SH-SY5Y (cell line): Measurements from ENCODE around the gene KLHDC4.

Source experiments
- GATA2 ChIP-seq: IDR thresholded peaks from 2 replicates; pipeline ENCODE4 v1.6.1; 2011; ENCODE audit warnings: mild to moderate bottlenecking, low read depth, low read length
- GATA3 ChIP-seq: IDR thresholded peaks from 2 replicates; pipeline ENCODE4 v1.6.1; 2011; ENCODE audit warnings: low read depth, mild to moderate bottlenecking, low read length, moderate library complexity

DNA sequence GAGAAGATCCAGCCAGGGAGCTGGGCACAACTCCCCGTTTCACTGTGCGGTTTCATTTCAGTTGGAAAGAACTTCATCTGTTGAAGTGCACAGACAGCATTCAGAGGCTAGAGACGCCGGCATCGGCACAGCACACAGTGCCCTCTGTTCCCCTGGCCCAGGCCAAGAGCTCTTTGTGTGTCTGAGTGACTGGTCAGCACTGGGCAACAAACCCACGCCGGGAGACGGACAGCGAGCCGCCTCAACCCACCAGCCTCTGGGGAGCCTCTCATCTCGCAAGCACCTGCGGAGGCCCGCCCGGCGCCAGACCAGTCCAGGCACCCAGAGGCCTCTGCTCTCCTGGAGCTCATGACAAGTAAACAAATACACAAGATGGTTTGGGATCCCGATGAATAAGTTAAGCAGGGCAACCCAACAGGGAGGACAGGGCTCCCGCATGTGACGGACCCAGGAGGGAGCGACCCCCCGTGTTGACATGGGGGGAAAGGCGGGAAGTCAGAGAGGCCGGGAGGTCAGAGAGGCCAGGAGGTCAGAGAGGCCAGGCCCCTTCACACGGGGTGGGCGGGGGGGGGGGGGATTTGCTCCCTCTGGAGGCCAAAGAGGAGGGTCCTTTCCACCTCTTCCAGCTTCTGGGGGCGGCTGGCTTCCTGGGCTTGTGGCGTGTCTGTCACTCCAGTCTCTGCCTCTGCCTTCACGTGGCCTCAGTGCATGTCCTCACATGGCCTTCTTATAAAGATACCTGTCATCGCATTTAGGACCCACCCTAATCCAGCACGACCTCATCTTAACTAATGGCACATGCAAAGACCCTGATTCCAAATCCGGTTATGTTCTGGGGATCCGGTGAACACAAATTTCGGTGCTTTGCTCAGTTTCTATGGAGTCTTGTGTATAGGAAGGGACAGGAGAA, 25.8 kb upstream of the KLHDC4 start:
- TF ChIP-seq GATA2 (no peak), GATA3 (no peak)
